Uterus (tissue), 4 donors: ENCODE data around the gene LIPH. TPM values are rescaled to one million over a fixed set of nuclear protein-coding genes. Genes with fewer than 3 reads are reported as not detected.
A peak's percentile ranks its signal among the peaks of the same experiment; 100 is the strongest.

Experiments
- DNase-seq, 2 donors: peaks; one replicate each; pipeline ENCODE4 v3.0.0-alpha.2; 2019 to 2020
- H3K27ac ChIP-seq, 2 donors: fragments of 200-600 bp; sonication (generic); 1 replicate in 1 of 2; 2 replicates in 1 of 2; pipeline ENCODE4 v1.5.1; 2016 to 2018
- H3K27me3 ChIP-seq, 2 donors: fragments of 200-600 bp; sonication (generic); one replicate each; pipeline ENCODE4 v1.5.1; 2018 to 2019; ENCODE audit warnings: control low read depth in 1 of 2
- H3K36me3 ChIP-seq, 2 donors: fragments of 200-600 bp; sonication (generic); one replicate each; pipeline ENCODE4 v1.5.1; 2019; ENCODE audit warnings: control low read depth in 1 of 2
- H3K4me1 ChIP-seq, 2 donors: fragments of 200-600 bp; sonication (generic); one replicate each; pipeline ENCODE4 v1.5.1; 2018 to 2019; ENCODE audit warnings: control low read depth in 1 of 2
- H3K4me3 ChIP-seq, 2 donors: fragments of 200-600 bp; sonication (generic); 1 replicate in 1 of 2; 2 replicates in 1 of 2; pipeline ENCODE4 v1.5.1; 2018 to 2019; ENCODE audit warnings: mild to moderate bottlenecking in 1 of 2
- H3K9me3 ChIP-seq, 2 donors: fragments of 200-600 bp; sonication (generic); one replicate each; pipeline ENCODE4 v1.5.1; 2019; ENCODE audit warnings: control low read depth in 1 of 2
- POLR2A ChIP-seq, 2 donors: fragments of 450-650 bp; IDR thresholded peaks; one replicate each; pipeline ENCODE4 v1.6.1; 2016; ENCODE audit warnings: antibody characterized with exemption in 2 of 2, mild to moderate bottlenecking in 1 of 2, moderate library complexity in 1 of 2
- intact Hi-C: fragments of 100-400 bp; cut with DNase I; formaldehyde crosslinking; loops from one replicate; pipeline ENCODE4 v1.15.1; 2023; ENCODE audit warnings: low total_unique reads
- total RNA-seq, 4 donors: library from RNA; depleted of rRNA in 3 of 4; stranded (reverse); fragments of >200 nt in 3 of 4; gene quantifications; one replicate each; pipeline versions ENCODE4 v1.1.0 to v1.2.4, GENCODE V29; 2014 to 2023
- TF ChIP-seq, protein P1 (sequence below), 4 experiments: fragments of 200-600 bp in 2 of 4; fragments of 450-650 bp in 2 of 4; sonication (generic) in 2 of 4; IDR thresholded peaks; one replicate each; pipeline ENCODE4 v1.5.1; 2016 to 2019; ENCODE audit warnings: antibody characterized with exemption in 4 of 4, mild to moderate bottlenecking in 2 of 4, moderate library complexity in 1 of 4
- donor health status: DM: yes; HTN: yes; CAD: no.

LIPH gene
- total RNA-seq, 4 donors from 2014 or later: 0.07 TPM; not detected in 3

DNA sequence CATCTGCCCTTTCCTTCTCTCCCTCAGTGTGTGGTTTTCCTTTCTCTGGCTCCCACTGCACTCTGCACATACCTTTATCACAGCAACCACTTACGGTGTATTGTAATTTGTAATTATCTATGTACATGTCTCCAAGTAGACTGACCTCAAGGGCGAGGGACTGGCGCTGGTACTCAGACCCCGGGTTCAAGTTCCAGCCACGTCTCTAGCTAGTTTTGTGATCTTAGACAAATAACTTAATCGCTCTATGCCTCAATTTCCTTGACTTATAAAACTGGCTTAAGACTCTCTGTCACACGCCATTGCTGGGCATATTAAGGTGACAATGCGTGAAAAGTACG lies 33.1 kb upstream of the LIPH start:
- H3K27ac ChIP-seq: peak overlapping the region; percentile 94 to 95
- H3K36me3 ChIP-seq: no peaks in the 10 kb centered on the region
- no peak for TF ChIP-seq POLR2A (IDR thresholded peaks at IDR 0.05)
- TF ChIP-seq, protein P1, sequence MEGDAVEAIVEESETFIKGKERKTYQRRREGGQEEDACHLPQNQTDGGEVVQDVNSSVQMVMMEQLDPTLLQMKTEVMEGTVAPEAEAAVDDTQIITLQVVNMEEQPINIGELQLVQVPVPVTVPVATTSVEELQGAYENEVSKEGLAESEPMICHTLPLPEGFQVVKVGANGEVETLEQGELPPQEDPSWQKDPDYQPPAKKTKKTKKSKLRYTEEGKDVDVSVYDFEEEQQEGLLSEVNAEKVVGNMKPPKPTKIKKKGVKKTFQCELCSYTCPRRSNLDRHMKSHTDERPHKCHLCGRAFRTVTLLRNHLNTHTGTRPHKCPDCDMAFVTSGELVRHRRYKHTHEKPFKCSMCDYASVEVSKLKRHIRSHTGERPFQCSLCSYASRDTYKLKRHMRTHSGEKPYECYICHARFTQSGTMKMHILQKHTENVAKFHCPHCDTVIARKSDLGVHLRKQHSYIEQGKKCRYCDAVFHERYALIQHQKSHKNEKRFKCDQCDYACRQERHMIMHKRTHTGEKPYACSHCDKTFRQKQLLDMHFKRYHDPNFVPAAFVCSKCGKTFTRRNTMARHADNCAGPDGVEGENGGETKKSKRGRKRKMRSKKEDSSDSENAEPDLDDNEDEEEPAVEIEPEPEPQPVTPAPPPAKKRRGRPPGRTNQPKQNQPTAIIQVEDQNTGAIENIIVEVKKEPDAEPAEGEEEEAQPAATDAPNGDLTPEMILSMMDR (IDR thresholded peaks at IDR 0.05): no peak
- H3K4me3 ChIP-seq: peak overlapping the region; percentile 72 to 91
- DNase-seq: no peak
- no peaks in the 10 kb centered on the region for H3K9me3 ChIP-seq
- H3K27me3 ChIP-seq: no peaks in the 10 kb centered on the region
- intact Hi-C loops: no loop called here
- peaks cover 0 to 6% of the 10 kb centered on the region in 2 donors for H3K4me1 ChIP-seq

DNA sequence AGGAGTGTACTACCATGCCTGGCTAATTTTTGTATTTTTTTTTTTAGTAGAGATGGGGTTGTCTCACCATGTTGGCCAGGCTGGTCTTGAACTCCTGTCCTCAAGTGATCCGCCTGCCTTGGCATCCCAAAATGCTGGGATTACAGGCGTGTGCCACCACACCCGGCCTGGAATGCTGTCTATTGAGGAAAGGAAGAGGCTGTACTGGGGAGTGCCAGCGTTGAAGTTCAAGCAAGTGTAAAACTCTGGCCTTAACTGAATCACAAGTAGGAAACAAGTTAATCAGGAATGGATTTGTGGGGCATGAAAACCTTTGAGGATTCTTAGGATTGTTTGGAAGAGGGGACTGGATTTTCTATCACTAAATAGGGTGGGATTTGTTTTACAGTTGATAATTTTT lies 32.3 kb upstream of the LIPH start:
- DNase-seq: no peak
- TF ChIP-seq, protein P1 (IDR thresholded peaks at IDR 0.05): no peak
- no peak for TF ChIP-seq POLR2A (IDR thresholded peaks at IDR 0.05)
- Histone ChIP-seq H3K27ac (no peak overlapping the region), H3K36me3 (no peaks in the 10 kb centered on the region), H3K9me3 (no peaks in the 10 kb centered on the region), H3K4me3 (no peak overlapping the region), H3K4me1 (peaks cover 0 to 6% of the 10 kb centered on the region in 2 donors), H3K27me3 (no peaks in the 10 kb centered on the region)
- intact Hi-C loops: no loop called here

DNA sequence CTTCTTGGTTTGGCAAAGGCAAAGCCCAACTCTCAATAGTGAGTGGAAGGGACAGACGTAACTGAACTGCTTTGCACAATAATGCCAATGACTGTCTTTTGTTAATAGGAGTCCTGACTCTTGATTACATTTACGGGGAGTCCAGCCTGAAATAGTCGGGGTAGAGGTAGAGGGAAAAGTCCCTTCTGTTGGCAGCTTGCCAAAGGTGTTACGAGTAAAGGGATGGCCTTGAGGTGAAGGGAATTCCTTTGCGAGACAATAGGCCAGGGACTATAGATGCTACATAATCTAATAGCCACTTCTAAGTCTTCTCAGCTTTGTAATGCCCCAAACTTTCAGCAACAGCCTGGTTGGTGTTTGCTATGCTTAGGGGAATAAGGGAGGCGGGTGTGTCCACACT lies 31.5 kb upstream of the LIPH start:
- TF ChIP-seq, protein P1 (IDR thresholded peaks at IDR 0.05): no peak
- no peak for TF ChIP-seq POLR2A (IDR thresholded peaks at IDR 0.05)
- H3K9me3 ChIP-seq: no peaks in the 10 kb centered on the region
- no peak overlapping the region for H3K27ac ChIP-seq
- intact Hi-C loops: no loop called here
- peaks cover 0 to 6% of the 10 kb centered on the region in 2 donors for H3K4me1 ChIP-seq
- no peaks in the 10 kb centered on the region for H3K36me3 ChIP-seq
- DNase-seq: no peak
- H3K27me3 ChIP-seq: no peaks in the 10 kb centered on the region
- H3K4me3 ChIP-seq: no peak overlapping the region

- Histone ChIP-seq H3K27me3 (no peaks in the 10 kb centered on the region), H3K36me3 (no peaks in the 10 kb centered on the region), H3K9me3 (no peaks in the 10 kb centered on the region), H3K27ac (no peak overlapping the region), H3K4me3 (no peak overlapping the region), H3K4me1 (peaks cover 0 to 6% of the 10 kb centered on the region in 2 donors)
- TF ChIP-seq, protein P1 (IDR thresholded peaks at IDR 0.05): no peak
- TF ChIP-seq POLR2A (IDR thresholded peaks at IDR 0.05): no peak
- intact Hi-C loops: no loop called here
- no peak for DNase-seq
These were observed 30.5 kb upstream of the LIPH start for GRCh38 chr3:185582871-185583270.

GRCh38 chr3:185582236-185582635 lies 29.8 kb upstream of the LIPH start:
- no peak for TF ChIP-seq POLR2A (IDR thresholded peaks at IDR 0.05)
- TF ChIP-seq, protein P1 (IDR thresholded peaks at IDR 0.05): no peak
- H3K9me3 ChIP-seq: no peaks in the 10 kb centered on the region
- H3K27ac ChIP-seq: no peak overlapping the region
- no peaks in the 10 kb centered on the region for H3K36me3 ChIP-seq
- intact Hi-C loops: no loop called here
- no peak for DNase-seq
- H3K4me1 ChIP-seq: peaks cover 0 to 6% of the 10 kb centered on the region in 2 donors
- no peak overlapping the region for H3K4me3 ChIP-seq
- no peaks in the 10 kb centered on the region for H3K27me3 ChIP-seq
